SIG-M5 (cell line): ENCODE measurements around the gene C1QL4.

Experiments used
- DNase-seq: peaks from one replicate; lab custom pipeline; 2025; lab: John Stamatoyannopoulos, UW

The C1QL4 gene

GRCh38 chr12:49347311-49348193, 10.6 kb upstream of the C1QL4 start:
- DNase-seq: no peak

- no peak for DNase-seq
Observed at GRCh38 chr12:49346659-49347310, 9.8 kb upstream of the C1QL4 start, which contains the start of gene DNAJC22. Gene DNAJC22 (plus strand): TSS chr12:49346888. CDS start chr12:49348873, 1,985 bp downstream.

DNA sequence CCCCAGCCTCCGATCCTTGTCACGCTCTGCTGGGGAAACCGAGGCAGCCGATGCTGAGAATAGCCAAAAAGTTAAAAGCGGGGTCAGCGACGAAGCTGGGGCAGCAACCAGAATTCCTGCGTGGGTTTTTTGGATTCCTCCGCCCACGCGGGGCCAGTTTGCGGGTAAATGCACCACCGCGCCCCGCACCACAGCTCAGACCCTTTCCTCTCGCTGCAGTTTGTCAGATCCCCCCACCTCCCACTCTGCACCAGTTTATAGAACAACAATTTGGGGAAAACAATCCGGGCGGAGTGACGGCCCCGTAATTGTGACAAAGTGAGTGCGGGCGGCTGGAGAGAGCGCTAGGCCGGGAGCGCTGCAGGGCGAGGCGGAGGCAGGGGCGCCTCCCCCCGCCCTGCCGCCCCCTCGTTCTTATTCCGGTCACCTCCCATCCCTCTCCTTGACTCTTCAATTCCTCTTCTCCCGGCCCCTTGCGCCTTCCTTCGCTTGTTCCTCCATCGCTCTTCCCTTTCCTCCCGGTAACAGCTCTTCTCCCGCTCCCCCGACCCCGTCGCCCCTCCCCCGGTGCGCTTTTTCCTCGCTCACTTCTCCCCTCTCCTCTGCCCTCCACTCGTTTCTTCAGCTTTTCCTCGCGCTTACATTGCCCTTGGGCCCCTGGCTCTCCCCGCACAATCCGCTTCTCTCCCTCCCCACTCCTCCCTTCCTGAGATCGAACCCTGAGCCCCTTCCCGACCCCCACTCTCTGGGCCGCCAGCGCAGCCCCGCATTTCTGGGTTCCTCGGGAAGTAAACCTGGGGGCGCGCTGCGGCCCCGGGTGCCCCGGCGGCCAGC, 9.1 kb upstream of the C1QL4 start:
- no peak for DNase-seq

- DNase-seq: no peak
Observed at GRCh38 chr12:49345051-49345824, 8.2 kb upstream of the C1QL4 start.

DNA sequence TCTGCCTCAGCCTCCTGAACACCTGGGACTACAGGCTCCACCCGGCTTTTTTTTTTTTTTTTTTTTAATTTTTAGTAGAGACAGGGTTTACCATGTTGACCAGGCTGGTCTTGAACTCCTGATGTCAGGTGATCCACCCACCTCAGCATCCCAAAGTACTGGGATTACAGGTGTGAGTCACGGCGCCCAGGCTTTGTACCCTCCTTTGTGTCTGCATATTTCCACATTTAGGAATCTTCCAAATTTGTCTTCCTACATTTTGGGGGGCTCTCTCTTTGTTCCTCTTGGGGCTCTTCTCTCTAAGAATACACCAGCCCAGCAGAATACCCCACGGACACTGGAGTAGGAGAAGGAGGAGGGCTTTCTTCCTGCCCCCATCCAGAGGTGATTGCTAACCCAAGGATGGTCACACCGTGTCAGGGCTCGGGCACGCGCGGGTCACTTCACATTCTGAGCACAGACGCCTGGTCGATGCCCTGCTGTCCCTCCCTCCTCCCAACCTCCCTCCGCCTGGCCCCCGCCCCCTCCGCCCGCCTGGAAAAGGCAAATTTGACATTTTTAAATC, 7.6 kb upstream of the C1QL4 start:
- DNase-seq: no peak

- no peak for DNase-seq
Observed at GRCh38 chr12:49342914-49343731, 6.1 kb upstream of the C1QL4 start.

DNA sequence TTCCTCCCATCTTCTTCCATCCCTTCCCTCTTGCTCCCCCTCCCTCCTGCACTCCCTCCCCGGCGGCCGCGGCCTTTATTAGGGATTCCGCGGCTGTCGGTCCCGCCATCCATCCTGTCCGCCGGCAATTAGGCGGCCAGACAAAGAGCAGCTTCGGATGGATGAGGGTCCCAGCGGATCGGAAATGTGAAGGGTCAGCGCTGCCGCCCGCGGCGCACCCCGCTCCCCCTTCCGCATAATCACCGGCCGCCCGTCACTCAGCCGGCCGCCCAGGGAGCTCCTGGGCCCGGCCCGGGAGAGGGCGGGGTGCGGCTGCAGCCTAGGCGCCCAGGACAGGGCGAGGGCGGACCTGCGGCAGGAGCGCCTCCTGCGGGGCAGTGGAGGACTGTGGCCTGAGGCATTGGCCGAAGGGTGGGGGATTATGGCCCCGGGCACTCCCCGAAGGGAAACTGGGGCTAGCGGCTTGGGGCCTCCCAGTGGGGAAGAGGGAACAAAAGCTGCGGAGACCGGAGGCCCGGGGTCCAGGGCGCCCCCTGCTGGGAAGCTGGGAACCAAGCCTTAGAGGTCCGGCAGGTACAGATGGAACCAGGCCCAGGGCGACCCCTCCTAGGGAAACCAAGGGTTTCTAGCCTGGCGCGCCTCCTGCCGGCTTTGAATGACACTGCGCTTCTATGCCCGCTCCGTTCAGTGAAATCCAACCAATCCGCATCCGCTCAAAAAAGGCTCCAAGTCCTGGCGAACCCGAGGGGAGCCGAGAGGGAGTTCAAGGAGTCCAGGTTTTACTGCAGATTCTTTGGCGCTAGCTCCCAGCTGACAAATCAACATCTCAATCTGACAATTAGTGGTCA, 5.3 kb upstream of the C1QL4 start:
- DNase-seq: no peak

DNA sequence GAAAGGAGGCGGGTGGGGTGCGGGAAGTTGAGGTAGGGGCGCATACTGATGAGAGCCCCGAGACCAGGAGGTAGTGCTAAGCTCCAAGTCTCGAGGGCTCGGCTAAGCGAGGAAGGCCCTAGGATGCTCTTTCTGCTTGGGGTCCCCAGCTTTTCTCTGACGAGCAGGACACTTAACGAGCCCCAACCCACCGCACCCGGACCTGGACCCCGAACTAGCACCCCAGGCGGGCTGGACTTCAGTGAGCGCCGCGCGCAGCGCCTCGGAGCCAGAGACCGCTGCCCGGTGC, 4.7 kb upstream of the C1QL4 start:
- no peak for DNase-seq

- DNase-seq: no peak
Observed at GRCh38 chr12:49340971-49341776, 4.2 kb upstream of the C1QL4 start.

GRCh38 chr12:49340095-49340870, 3.3 kb upstream of the C1QL4 start:
- no peak for DNase-seq

DNA sequence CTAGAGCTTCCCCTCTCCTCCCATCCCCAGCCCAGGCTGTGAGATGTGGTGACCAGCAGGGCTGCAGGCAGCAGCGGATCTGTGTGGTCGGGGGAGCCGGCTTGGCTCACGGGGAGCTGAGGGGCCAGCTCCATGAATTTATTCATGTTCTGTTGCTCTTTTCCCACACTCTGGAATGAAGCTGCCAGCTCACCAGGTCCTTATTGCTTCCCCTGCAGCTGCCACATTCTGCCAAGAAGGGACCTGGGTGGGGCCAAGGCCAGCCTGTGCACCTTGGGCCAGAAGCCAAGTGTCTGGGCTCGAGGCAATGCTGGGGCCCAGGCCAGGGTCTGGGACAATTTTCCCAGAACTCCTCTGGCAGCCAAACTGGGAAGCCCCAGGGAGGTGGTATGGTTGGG, 2.5 kb upstream of the C1QL4 start:
- DNase-seq: no peak

DNA sequence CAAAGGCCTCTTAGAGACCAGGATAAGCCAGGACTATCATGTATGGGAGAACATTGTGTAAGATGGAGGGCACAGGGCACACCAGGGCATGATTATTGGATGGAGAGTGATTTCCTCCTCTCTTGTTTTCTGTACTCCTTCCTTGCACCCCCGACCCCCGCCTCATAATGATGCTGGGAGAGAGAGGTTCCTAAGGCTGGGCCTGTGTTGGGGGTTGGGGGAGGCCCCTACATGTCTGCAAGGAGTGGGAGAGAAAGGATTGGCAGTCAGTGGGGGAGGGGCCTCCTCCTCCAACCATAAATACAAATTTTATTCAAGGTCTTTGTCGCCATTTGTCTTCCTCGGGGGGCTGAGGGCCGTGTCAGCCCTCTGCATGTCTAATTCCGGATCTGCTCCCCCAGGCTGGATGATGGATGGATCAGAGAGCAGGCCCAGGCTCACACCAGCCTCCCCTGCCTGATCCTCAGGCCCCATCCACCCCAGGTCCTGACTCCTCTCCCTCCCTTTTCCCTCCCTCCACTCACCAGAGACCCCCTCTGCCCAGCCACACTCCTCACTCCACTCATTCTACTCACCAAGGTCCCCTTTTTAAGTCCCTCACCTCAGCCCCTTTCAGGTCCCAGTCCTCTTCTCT, 2.0 kb upstream of the C1QL4 start:
- DNase-seq: no peak

- DNase-seq: no peak
Observed at GRCh38 chr12:49335955-49336644, 888 bp downstream of the C1QL4 start.

DNA sequence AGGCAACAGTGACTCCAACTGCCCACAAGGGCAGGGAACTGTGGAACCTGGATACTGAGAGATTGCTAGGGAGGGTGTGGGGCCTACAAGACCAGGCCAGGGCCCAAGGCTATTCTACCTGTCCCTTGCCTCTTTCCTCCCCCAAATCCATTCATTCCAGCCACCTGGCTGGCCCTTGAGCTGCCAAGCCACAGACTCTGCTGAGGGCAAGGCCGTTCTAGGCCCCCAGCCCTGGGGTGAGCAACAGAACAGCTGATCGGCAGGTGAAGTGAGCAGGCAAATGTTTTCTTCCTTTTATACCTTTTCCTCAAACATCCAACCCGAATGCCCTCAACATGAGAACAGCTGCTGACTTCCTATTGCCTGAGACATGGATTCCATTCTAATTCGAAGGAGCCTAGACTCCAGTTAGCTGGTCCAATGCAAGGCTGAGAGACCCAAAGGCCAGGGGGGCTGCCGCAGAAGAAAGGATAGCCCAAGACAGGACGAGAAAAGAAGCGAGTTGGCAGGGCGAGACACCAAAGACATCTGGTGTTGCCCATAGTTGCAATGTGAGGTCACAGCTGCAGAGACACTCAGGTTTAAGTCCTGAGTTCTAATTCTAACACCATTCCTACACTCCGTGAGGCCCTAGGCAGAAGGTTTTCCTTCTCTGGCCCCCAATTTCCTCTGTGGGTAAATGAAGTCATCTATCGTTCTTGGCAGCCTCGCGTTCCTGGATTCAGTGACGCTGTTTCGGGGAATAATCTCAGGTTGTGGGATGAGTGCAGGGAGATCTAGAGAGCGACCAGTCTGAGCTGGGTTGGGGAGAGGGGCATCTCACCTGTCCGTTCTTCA, 1.7 kb downstream of the C1QL4 start:
- DNase-seq: no peak

DNA sequence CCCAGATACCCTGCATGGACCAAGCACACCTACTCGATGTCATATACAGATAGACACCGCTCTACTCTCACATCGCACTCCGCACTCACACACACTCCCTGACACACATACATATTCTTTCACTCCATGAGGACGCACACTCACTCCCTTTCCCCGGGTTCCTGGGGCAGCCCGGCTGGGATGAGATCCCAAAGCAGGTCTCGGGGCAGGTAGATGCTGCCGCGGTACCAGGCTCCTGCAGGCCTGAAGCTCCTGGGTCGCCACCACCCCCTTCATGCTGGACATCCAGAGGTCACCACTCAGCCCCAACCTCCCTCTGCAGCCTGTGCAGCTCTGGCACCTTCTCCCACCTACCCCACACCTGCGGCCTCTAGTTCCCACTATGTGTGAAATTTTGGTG, 2.3 kb downstream of the C1QL4 start:
- DNase-seq: no peak

DNA sequence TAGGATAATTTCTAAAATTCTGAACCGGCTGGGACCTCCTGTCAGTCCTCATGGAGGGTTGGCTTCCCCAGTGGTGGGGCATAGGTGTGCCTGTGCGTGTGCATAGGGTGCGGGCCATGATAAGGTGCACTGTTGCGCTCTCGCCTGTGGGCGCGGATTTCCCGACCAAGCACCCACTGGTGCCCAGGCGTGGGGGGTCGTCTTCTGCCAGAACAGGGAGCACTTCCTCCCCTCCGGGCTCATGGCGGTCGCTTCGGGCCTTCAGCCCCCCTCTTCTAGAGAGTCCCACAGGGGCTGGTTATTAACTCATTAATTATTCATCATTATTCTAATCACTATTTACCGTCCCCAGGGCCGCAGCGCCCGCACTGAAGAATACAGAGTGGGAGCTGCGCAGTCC, 2.8 kb downstream of the C1QL4 start:
- no peak for DNase-seq
